IPS DF 4.7 (cell line): Measurements from ENCODE around the gene MRPS27.
"Not testable (repeated sequence)": the region's sequence is repeated elsewhere in the genome, so short reads cannot be mapped to it uniquely, and the experiment has no call there.

Experiments
- DNase-seq: peaks from one replicate; pipeline ENCODE4 v3.0.0-alpha.2; 2013; ENCODE audit warnings: low spot score; ENCODE audit errors: extremely low read depth

Gene MRPS27

DNA sequence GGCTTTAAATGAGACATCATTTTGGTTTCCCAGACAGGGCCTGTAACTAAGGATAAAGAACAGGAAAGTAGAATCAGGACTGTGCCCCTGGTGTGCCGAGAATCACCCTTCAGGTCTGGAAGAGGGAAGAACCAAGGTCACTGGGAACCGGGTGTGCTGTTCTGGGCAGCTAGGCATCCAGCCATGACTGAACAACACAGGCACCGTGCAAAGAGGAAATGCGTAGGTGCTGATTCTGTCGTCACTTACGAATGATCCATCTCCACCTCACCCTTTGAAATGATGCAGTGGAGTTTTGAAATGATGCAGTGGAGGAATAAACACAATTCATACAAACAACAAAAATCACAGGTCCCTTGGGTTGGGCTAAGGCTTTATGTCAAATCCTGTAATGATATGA, 148.4 kb downstream of the MRPS27 start:
- DNase-seq, result no peak

DNA sequence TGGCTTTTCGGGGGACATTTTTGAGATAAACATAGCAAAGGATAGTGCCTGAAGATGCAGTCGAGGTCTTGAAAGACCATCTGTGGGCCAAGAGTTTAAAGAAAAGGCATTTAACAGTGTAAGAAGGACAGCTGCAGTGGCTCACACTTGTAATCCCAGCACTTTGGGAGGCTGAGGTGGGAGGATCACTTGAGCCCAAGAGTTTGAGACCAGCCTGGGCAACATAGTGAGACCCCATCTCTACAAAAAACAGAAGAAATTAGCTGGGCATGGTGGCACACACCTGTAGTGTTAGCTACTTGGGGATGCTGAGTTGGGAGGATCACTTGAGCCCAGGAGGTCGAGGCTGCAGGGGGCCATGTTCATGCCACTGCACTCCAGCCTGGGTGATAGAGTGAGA, 148.9 kb downstream of the MRPS27 start:
- not testable (repeated sequence) for DNase-seq

DNA sequence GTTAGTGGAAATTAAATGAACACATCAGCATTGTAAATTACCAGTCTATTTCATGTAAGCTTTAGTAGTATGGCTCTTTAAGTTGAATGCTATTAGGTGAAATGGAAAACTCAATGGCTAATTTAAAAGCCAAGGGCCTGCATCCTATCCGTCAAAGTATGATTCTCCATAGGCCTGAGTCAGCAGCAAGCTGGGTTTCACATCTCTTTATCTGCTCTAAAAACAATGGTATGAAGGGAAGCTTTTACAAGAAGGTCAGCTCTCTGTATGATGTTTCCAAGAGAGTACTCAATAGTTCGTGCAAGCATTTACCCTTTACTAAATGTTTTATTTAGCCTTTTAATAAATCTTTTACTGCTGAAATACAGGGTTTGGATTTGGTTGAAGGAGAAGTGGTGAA, 149.9 kb downstream of the MRPS27 start:
- DNase-seq, result no peak
